ENCODE data around the gene DOCK8. TPM values are rescaled to one million over a fixed set of nuclear protein-coding genes. Genes with fewer than 3 reads are reported as not detected.

Gene DOCK8
- total RNA-seq, 1 donor from 2014 or later = 8.3 TPM

GRCh38 chr9:249025-249424 lies 34.4 kb downstream of the DOCK8 start:
- H3K27ac Mint-ChIP-seq (ENCODE audit: unreplicated experiment) = no peak overlapping the region
- no peaks in the 10 kb centered on the region for H3K36me3 Mint-ChIP-seq (ENCODE audit: low read depth, unreplicated experiment)
- H3K27me3 Mint-ChIP-seq (ENCODE audit: unreplicated experiment) = peaks cover 1% of the 10 kb centered on the region
- TF ChIP-seq CTCF (IDR thresholded peaks at IDR 0.05; ENCODE audit: unreplicated experiment) = no peak
- DNase-seq (ENCODE audit: low spot score) = no peak
- H3K9me3 Mint-ChIP-seq (ENCODE audit: unreplicated experiment) = no peaks in the 10 kb centered on the region
- peaks cover 15% of the 10 kb centered on the region for H3K4me1 Mint-ChIP-seq (ENCODE audit: unreplicated experiment)
- H3K4me3 Mint-ChIP-seq (ENCODE audit: unreplicated experiment) = no peak overlapping the region

- H3K27ac Mint-ChIP-seq (ENCODE audit: unreplicated experiment) = no peak overlapping the region
Observed at GRCh38 chr9:250039-250438, 35.4 kb downstream of the DOCK8 start.

GRCh38 chr9:250625-251024 lies 36.0 kb downstream of the DOCK8 start:
- DNase-seq (ENCODE audit: low spot score) = no peak
- no peaks in the 10 kb centered on the region for H3K36me3 Mint-ChIP-seq (ENCODE audit: low read depth, unreplicated experiment)
- H3K4me1 Mint-ChIP-seq (ENCODE audit: unreplicated experiment) = peaks cover 20% of the 10 kb centered on the region
- H3K9me3 Mint-ChIP-seq (ENCODE audit: unreplicated experiment) = no peaks in the 10 kb centered on the region
- no peak overlapping the region for H3K4me3 Mint-ChIP-seq (ENCODE audit: unreplicated experiment)
- TF ChIP-seq CTCF (IDR thresholded peaks at IDR 0.05; ENCODE audit: unreplicated experiment) = no peak
- no peak overlapping the region for H3K27ac Mint-ChIP-seq (ENCODE audit: unreplicated experiment)
- no peaks in the 10 kb centered on the region for H3K27me3 Mint-ChIP-seq (ENCODE audit: unreplicated experiment)

More at GRCh38 chr9:250039-250438, 35.4 kb downstream of the DOCK8 start:
- H3K4me1 Mint-ChIP-seq (ENCODE audit: unreplicated experiment) = peaks cover 20% of the 10 kb centered on the region
- no peak for DNase-seq (ENCODE audit: low spot score)
- no peak overlapping the region for H3K4me3 Mint-ChIP-seq (ENCODE audit: unreplicated experiment)
- no peaks in the 10 kb centered on the region for H3K36me3 Mint-ChIP-seq (ENCODE audit: low read depth, unreplicated experiment)
- H3K27me3 Mint-ChIP-seq (ENCODE audit: unreplicated experiment) = no peaks in the 10 kb centered on the region
- H3K9me3 Mint-ChIP-seq (ENCODE audit: unreplicated experiment) = no peaks in the 10 kb centered on the region
- no peak for TF ChIP-seq CTCF (IDR thresholded peaks at IDR 0.05; ENCODE audit: unreplicated experiment)

- no peaks in the 10 kb centered on the region for H3K36me3 Mint-ChIP-seq (ENCODE audit: low read depth, unreplicated experiment)
- H3K27ac Mint-ChIP-seq (ENCODE audit: unreplicated experiment) = no peak overlapping the region
- no peaks in the 10 kb centered on the region for H3K9me3 Mint-ChIP-seq (ENCODE audit: unreplicated experiment)
- no peak for DNase-seq (ENCODE audit: low spot score)
- no peaks in the 10 kb centered on the region for H3K27me3 Mint-ChIP-seq (ENCODE audit: unreplicated experiment)
- H3K4me3 Mint-ChIP-seq (ENCODE audit: unreplicated experiment) = no peak overlapping the region
- TF ChIP-seq CTCF (IDR thresholded peaks at IDR 0.05; ENCODE audit: unreplicated experiment) = no peak
- H3K4me1 Mint-ChIP-seq (ENCODE audit: unreplicated experiment) = peaks cover 20% of the 10 kb centered on the region
Observed at GRCh38 chr9:251398-251797, 36.7 kb downstream of the DOCK8 start.

GRCh38 chr9:253539-253938 lies 38.9 kb downstream of the DOCK8 start:
- no peak for TF ChIP-seq CTCF (IDR thresholded peaks at IDR 0.05; ENCODE audit: unreplicated experiment)
- no peaks in the 10 kb centered on the region for H3K27me3 Mint-ChIP-seq (ENCODE audit: unreplicated experiment)
- H3K4me1 Mint-ChIP-seq (ENCODE audit: unreplicated experiment) = peaks cover 17% of the 10 kb centered on the region
- H3K9me3 Mint-ChIP-seq (ENCODE audit: unreplicated experiment) = no peaks in the 10 kb centered on the region
- no peaks in the 10 kb centered on the region for H3K36me3 Mint-ChIP-seq (ENCODE audit: low read depth, unreplicated experiment)
- no peak overlapping the region for H3K27ac Mint-ChIP-seq (ENCODE audit: unreplicated experiment)
- no peak overlapping the region for H3K4me3 Mint-ChIP-seq (ENCODE audit: unreplicated experiment)
- no peak for DNase-seq (ENCODE audit: low spot score)

Measured in endothelial cell (in vitro differentiated cells).